ENCODE data around the gene UBE3C.

DNA sequence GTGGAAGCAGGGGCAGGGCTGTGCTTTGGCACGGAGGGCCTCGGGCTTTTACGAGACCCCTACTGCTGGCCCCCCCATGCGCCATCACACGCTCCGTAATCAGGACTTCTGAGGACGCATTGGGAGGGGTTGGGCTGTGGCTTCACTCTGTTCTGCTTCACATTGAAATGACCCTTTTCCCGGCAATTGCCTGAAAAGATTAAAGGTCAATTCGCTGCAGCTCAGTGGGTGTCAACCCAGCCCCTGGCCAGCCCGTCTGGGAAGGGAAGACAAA, 41.7 kb upstream of the UBE3C start:
- TF ChIP-seq POLR2A (IDR thresholded peaks at IDR 0.05) (no peak), POLR2AphosphoS5 (IDR thresholded peaks at IDR 0.05) (no peak)
- TF ChIP-seq, protein P1, sequence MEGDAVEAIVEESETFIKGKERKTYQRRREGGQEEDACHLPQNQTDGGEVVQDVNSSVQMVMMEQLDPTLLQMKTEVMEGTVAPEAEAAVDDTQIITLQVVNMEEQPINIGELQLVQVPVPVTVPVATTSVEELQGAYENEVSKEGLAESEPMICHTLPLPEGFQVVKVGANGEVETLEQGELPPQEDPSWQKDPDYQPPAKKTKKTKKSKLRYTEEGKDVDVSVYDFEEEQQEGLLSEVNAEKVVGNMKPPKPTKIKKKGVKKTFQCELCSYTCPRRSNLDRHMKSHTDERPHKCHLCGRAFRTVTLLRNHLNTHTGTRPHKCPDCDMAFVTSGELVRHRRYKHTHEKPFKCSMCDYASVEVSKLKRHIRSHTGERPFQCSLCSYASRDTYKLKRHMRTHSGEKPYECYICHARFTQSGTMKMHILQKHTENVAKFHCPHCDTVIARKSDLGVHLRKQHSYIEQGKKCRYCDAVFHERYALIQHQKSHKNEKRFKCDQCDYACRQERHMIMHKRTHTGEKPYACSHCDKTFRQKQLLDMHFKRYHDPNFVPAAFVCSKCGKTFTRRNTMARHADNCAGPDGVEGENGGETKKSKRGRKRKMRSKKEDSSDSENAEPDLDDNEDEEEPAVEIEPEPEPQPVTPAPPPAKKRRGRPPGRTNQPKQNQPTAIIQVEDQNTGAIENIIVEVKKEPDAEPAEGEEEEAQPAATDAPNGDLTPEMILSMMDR (IDR thresholded peaks at IDR 0.05), result no peak

Data from gastroesophageal sphincter (tissue), 3 donors.